NCI-H2196 (cell line): ENCODE results near the gene GSG1L.

Experiments
- DNase-seq: peaks from one replicate; lab custom pipeline; 2025; ENCODE audit not compliant: unreplicated experiment; lab: John Stamatoyannopoulos, UW

The GSG1L gene

GRCh38 chr16:27795992-27796614 is 267.4 kb downstream of the GSG1L start:
- DNase-seq: no peak

- no peak for DNase-seq
These were observed 270.3 kb downstream of the GSG1L start for GRCh38 chr16:27793249-27793622.

- DNase-seq: no peak
These were observed 270.8 kb downstream of the GSG1L start for GRCh38 chr16:27792486-27793248.

GRCh38 chr16:27791404-27791719 is 272.2 kb downstream of the GSG1L start:
- DNase-seq: no peak

GRCh38 chr16:27790546-27791403 is 272.7 kb downstream of the GSG1L start:
- DNase-seq: no peak

GRCh38 chr16:27789595-27790241 is 273.8 kb downstream of the GSG1L start:
- DNase-seq: no peak

GRCh38 chr16:27789150-27789549 is 274.4 kb downstream of the GSG1L start:
- DNase-seq: no peak

GRCh38 chr16:27787665-27788064 is 275.8 kb downstream of the GSG1L start:
- no peak for DNase-seq

GRCh38 chr16:27786923-27787625 is 276.4 kb downstream of the GSG1L start:
- no peak for DNase-seq

- DNase-seq: no peak
These were observed 277.1 kb downstream of the GSG1L start for GRCh38 chr16:27786221-27786922.

GRCh38 chr16:27785307-27785678 is 278.2 kb downstream of the GSG1L start:
- DNase-seq: no peak

- DNase-seq: no peak
These were observed 278.9 kb downstream of the GSG1L start for GRCh38 chr16:27784351-27785306.

- DNase-seq: no peak
These were observed 281.3 kb downstream of the GSG1L start for GRCh38 chr16:27781981-27782880.

- DNase-seq: no peak
These were observed 282.4 kb downstream of the GSG1L start for GRCh38 chr16:27781195-27781524.

GRCh38 chr16:27780468-27781194 is 282.9 kb downstream of the GSG1L start:
- no peak for DNase-seq

GRCh38 chr16:27779641-27780164 is 283.8 kb downstream of the GSG1L start:
- DNase-seq: no peak

- DNase-seq: no peak
These were observed 284.5 kb downstream of the GSG1L start for GRCh38 chr16:27778926-27779570.
